ENCODE results near the gene BSG.
A peak's percentile ranks its signal among the peaks of the same experiment; 100 is the strongest.

BSG gene

DNA sequence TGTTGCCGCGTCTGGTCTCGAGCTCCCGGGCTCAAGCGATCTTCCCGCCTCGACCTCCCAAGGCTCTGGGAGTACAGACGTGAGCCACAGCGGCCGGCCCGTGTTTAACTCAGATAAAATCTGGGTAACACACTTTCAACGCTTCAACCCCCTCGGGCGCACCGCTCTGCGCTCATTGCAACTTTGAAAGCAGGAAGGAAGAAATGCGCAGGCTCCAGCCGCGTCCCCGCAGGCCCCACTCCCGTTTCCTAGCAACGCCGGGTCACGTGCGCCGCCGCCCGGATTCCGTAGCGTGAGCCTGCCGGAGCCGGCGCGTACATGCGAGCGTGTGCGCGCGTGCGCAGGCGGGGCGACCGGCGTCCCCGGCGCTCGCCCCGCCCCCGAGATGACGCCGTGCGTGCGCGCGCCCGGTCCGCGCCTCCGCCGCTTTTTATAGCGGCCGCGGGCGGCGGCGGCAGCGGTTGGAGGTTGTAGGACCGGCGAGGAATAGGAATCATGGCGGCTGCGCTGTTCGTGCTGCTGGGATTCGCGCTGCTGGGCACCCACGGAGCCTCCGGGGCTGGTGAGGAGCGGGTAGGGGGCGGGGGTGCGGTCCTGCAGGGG is at the start of gene BSG:
TSS of gene BSG (plus strand) at position 457 of the 603 bp plus-strand sequence. CDS start at position 496, 39 bp downstream.
- in situ Hi-C loops (cut with MboI; ENCODE audit: low sequenced_read_pairs) = no loop called here
- DNase-seq (ENCODE audit: low spot score in 2 of 2) = peak; percentile 98 to 99
- Histone ChIP-seq H3K27me3 (ENCODE audit: low read depth) (no peaks in the 10 kb centered on the region), H3K4me3 (peak within 1 kb of the TSS; percentile 98), H3K4me1 (peaks cover 13% of the 10 kb centered on the region), H3K36me3 (replicated peaks) (peaks cover 38% of the 10 kb centered on the region), H3K9me3 (peaks cover 2% of the 10 kb centered on the region; the same call in 1 of the 2 replicates)

DNA sequence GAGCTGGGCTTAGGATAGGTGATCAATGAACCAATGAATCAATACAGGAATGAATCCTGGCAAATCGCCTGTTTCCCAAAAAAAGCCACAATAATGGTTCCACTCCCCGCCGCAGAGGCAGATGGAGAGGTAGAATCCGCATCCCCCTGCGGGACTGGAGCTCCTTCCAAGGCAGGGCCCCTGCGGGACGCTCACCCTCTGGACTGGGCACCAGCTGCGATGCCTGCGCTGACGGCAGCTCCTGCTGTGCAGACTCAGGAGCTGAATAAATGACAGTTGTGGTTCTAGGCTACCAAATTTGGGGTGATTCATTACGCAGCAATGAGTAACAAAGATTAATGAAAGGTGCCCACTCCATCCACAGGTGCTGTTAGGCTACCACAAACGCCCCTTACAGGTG is 49.7 kb upstream of the BSG start:
- peaks cover 7% of the 10 kb centered on the region; the same call in 1 of the 2 replicates for H3K27me3 ChIP-seq (ENCODE audit: low read depth)
- H3K36me3 ChIP-seq (replicated peaks) = no peaks in the 10 kb centered on the region
- H3K4me3 ChIP-seq = no peak overlapping the region
- H3K9me3 ChIP-seq = no peaks in the 10 kb centered on the region
- in situ Hi-C loops (cut with MboI; ENCODE audit: low sequenced_read_pairs) = no loop called here
- no peak for DNase-seq (ENCODE audit: low spot score in 2 of 2)
- no peaks in the 10 kb centered on the region for H3K4me1 ChIP-seq

DNA sequence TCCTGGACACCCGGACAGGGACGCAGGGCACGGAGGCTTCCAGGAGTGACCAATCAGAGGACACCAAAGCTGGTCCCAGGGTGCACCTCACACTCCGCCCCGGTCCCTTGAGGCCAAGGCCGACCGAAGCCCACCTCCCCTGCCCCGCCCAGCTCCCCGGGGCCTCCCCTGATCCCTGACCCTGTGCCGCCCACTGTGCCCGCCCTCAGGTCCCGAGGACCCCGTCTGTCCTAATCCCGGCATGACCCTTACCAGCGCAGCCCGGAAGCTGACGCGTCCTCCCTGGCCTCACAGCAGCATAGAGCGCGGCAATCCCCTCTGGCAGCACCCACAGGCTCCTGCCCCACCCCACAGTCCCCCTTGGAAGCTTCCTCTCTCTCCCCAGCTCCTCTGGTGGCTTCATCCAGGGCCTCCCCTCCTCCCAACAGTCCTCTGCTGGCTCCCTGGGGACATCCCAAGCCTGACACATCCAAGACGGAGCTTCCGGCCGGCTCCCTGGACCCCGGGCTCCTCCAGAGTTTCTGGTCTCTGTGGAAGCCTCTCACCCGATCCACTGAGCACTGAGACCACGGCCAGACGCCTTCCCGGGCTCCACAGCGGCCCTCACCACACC is 48.2 kb upstream of the BSG start:
- H3K4me1 ChIP-seq = no peaks in the 10 kb centered on the region
- H3K4me3 ChIP-seq = no peak overlapping the region
- in situ Hi-C loops (cut with MboI; ENCODE audit: low sequenced_read_pairs) = no loop called here
- H3K27me3 ChIP-seq (ENCODE audit: low read depth) = peaks cover 7% of the 10 kb centered on the region; the same call in 1 of the 2 replicates
- H3K9me3 ChIP-seq = no peaks in the 10 kb centered on the region
- DNase-seq (ENCODE audit: low spot score in 2 of 2) = no peak
- H3K36me3 ChIP-seq (replicated peaks) = no peaks in the 10 kb centered on the region

DNA sequence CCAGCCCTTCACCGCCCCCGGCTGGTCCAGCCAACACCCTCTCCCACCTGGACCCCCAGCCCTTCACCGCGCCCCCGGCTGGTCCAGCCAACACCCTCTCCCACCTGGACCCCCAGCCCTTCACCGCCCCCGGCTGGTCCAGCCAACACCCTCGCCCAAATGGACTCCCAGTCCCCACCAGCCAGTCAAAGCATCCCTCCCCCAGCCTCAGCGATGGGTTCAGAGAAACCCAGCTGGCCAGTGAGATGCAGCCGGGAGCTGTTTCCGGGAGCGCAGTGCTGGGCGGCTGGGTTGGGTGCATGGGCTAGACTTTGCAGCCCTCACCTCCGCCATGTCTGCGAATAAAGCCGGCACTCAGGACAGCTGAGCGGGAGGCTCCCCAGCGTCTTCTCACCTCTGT is 47.4 kb upstream of the BSG start:
- Histone ChIP-seq H3K4me3 (no peak overlapping the region), H3K9me3 (no peaks in the 10 kb centered on the region), H3K4me1 (no peaks in the 10 kb centered on the region), H3K27me3 (ENCODE audit: low read depth) (peaks cover 7% of the 10 kb centered on the region; the same call in 1 of the 2 replicates), H3K36me3 (replicated peaks) (no peaks in the 10 kb centered on the region)
- DNase-seq (ENCODE audit: low spot score in 2 of 2) = no peak
- in situ Hi-C loops (cut with MboI; ENCODE audit: low sequenced_read_pairs) = no loop called here

DNA sequence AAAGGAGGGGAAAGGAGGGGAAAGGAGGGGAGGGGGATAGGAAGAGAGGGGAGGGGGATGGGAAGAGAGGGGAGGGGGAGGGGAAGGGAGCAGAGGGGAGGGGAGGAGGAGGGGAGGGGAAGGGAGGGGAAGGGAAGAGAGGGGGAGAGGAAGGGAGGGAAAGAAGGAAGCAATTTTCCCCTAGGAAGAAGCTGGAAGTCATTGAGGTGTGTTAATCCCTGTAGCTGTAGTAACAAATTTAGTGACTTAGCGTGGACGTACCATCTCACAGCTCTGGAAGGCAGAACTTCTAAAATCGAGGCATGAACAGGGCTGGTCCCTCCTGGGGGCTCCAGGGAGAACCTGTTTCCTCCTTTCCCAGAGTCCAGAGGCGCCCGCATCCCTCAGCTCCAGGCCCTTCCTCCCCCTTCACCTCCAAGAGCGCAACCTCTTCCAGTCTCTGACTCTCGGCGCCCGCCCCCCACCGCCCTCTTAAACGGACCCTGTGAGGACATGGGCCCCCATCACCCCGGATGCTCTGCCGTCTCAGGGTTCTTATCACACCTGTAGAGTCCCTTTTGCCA is 46.5 kb upstream of the BSG start:
- peaks cover 7% of the 10 kb centered on the region; the same call in 1 of the 2 replicates for H3K27me3 ChIP-seq (ENCODE audit: low read depth)
- H3K36me3 ChIP-seq (replicated peaks) = no peaks in the 10 kb centered on the region
- no peaks in the 10 kb centered on the region for H3K9me3 ChIP-seq
- no peak overlapping the region for H3K4me3 ChIP-seq
- no peaks in the 10 kb centered on the region; the same call in 1 of the 2 replicates for H3K4me1 ChIP-seq
- DNase-seq (ENCODE audit: low spot score in 2 of 2) = no peak
- in situ Hi-C loops (cut with MboI; ENCODE audit: low sequenced_read_pairs) = no loop called here

DNA sequence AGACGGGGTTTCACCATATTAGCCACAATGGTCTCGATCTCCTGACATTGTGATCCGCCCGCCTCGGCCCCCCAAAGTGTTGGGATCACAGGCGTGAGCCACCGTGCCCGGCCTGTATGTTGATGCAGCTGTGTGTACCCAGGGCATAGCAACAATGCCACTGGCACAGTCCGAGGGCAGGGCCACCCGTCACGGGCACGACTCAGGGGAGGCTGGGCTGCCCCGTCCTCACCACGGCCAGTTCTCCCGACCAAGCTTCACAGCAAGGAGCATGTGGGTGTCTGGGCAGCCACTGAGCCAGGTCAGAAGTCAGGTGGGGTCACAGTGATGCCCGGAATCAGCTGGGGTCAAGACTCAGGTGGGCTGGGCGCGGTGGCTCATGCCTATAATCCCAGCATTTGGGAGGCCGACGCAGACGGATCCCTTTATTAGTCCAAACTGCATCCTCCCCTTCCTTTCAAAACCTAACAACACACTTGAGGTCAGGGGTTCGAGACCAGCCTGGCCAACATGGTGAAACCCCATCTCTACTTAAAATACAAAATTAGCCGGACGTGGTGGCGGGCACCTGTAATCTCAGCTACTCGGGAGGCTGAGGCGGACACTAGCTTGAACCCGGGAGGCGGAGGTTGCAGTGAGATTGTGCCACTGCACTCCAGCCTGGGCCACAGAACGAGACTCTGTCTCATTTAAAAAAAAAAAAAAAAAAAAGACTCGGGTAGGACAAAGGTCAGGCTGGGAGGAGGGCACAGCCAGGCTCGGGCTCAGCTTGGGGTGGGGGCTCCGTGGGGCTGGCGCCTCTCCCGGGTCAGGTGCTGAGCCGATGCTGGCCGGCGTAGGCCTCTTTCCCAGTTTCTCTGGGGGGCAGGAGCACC is 42.0 kb upstream of the BSG start:
- Histone ChIP-seq H3K36me3 (replicated peaks) (peaks cover 18% of the 10 kb centered on the region), H3K4me1 (peaks cover 9% of the 10 kb centered on the region), H3K9me3 (no peaks in the 10 kb centered on the region), H3K27me3 (ENCODE audit: low read depth) (peaks cover 4% of the 10 kb centered on the region; the same call in 1 of the 2 replicates), H3K4me3 (peak overlapping the region; percentile 58)
- no peak for DNase-seq (ENCODE audit: low spot score in 2 of 2)
- in situ Hi-C loops (cut with MboI; ENCODE audit: low sequenced_read_pairs) = no loop called here

DNA sequence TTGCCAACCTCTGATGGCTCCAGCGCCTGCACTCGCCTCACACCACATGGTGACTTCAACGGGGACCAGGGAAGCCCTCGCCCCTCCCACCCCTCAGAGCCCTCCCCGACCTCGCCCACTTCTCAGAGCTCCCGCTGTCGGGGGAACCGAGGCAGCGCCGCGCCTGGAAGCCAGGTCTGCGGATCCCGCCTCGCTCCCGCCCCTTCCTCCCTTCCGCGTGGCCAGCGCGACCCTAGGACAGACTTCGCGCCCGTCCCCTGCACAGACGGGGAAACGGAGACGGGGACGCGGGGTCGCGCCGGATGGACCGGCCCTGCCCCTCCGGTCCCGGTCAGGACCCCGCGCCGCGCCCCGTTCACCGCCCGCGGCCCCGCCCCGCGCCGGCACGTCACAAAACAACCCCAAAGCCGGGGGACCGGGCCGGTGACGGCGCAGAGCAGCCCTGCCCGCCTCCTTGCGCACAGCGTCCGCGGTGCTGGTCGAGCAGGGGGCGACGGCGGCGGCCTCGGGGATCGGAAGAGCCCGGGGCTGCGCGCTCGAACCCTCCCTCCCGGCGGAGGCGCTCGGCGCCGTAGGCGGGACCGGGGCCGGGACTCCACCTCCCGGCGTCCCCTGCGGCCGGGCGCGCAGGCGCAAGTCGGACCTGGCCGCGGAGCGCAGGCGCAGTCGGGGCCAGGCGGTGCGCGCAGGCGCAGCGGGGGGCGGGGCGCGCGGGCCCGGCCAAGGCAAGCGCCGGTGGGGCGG is 41.2 kb upstream of the BSG start:
- peaks cover 23% of the 10 kb centered on the region for H3K36me3 ChIP-seq (replicated peaks)
- 0 out of 2 replicates have a peak, but pooled peaks cover under 1% of the 10 kb centered on the region for H3K27me3 ChIP-seq (ENCODE audit: low read depth)
- in situ Hi-C loops (cut with MboI; ENCODE audit: low sequenced_read_pairs) = no loop called here
- DNase-seq (ENCODE audit: low spot score in 2 of 2) = peak; percentile 86 to 94
- peaks cover 9% of the 10 kb centered on the region for H3K4me1 ChIP-seq
- no peaks in the 10 kb centered on the region for H3K9me3 ChIP-seq
- H3K4me3 ChIP-seq = peak overlapping the region; percentile 58

DNA sequence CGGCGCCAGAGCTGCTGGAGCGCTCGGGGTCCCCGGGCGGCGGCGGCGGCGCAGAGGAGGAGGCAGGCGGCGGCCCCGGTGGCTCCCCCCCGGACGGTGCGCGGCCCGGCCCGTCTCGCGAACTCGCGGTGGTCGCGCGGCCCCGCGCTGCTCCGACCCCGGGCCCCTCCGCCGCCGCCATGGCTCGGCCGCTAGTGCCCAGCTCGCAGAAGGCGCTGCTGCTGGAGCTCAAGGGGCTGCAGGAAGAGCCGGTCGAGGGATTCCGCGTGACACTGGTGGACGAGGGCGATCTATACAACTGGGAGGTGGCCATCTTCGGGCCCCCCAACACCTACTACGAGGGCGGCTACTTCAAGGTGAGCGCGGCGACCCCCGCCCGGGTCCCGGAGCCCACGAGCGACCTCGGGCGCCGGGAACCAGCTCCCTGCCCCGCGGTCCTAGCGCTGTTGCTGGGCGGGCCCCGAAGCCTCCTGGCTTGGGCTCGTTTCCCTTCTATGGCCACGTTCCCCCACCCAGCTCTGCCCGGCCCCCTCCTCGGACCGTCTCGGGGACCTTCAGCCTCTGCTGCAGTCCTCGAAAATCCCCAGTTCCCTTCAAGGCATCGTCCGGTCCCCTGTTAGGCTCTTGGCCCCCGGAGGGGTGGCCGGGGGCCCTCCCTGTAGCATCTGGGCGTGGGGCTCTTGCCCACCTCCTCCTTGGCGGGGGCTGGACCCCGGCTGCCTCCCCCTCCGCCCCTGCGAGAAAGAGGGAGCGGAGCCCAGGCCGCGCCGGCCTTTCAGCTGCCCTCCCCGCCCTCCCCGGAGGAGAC is 40.4 kb upstream of the BSG start, which contains the start of gene CDC34:
TSS of gene CDC34 (plus strand) at position 8 of the 808 bp plus-strand sequence. CDS start at position 180, 172 bp downstream.
- peaks cover 31% of the 10 kb centered on the region for H3K36me3 ChIP-seq (replicated peaks)
- in situ Hi-C loops (cut with MboI; ENCODE audit: low sequenced_read_pairs) = no loop called here
- peak within 1 kb of the TSS; percentile 96 for H3K4me3 ChIP-seq
- DNase-seq (ENCODE audit: low spot score in 2 of 2) = no peak
- H3K9me3 ChIP-seq = no peaks in the 10 kb centered on the region
- peaks cover 9% of the 10 kb centered on the region for H3K4me1 ChIP-seq
- no peaks in the 10 kb centered on the region for H3K27me3 ChIP-seq (ENCODE audit: low read depth)

DNA sequence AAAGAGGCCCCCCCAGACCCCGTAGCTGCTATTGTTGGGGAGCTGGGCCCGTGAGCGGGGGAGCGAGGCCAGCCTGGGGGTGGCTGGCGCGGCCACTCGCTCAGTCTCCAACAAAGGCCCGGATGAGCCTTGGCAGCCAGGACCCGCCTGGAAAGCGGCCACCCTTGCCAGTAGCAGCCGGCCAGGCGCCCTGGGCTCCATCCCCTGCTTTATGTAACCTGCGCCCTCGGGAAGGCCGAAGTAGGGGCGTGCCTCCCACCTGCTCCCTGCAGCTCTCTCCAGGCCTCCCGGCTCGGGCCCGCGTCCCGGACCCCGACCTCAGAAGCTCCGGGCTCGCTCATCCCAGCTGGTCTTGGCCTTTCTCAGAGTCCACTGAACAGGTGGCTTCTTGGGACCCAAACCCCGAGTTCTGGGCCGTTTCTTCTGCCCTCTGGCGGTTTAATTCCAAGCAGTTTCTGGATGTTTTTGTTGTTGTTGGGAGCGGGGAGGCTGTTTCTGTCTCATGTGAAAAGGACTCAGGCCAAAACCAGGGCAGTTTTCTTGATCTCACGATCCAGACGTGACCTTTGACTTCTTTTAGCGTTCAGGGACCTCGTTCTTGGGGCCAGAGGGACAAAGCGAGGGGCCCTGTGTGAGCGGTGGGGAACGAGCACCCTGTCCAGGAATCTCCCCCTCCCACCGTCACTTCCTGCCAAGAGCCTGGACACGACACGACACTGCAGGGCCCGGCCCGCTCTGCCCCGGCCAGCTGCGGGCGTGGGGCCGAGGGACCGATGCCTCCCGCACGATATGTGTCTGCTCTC is 39.6 kb upstream of the BSG start:
- Histone ChIP-seq H3K4me1 (peaks cover 9% of the 10 kb centered on the region), H3K4me3 (peak overlapping the region; percentile 96), H3K9me3 (no peaks in the 10 kb centered on the region), H3K36me3 (replicated peaks) (peaks cover 34% of the 10 kb centered on the region), H3K27me3 (ENCODE audit: low read depth) (no peaks in the 10 kb centered on the region)
- in situ Hi-C loops (cut with MboI; ENCODE audit: low sequenced_read_pairs) = no loop called here
- DNase-seq (ENCODE audit: low spot score in 2 of 2) = peak; percentile 46 to 67

DNA sequence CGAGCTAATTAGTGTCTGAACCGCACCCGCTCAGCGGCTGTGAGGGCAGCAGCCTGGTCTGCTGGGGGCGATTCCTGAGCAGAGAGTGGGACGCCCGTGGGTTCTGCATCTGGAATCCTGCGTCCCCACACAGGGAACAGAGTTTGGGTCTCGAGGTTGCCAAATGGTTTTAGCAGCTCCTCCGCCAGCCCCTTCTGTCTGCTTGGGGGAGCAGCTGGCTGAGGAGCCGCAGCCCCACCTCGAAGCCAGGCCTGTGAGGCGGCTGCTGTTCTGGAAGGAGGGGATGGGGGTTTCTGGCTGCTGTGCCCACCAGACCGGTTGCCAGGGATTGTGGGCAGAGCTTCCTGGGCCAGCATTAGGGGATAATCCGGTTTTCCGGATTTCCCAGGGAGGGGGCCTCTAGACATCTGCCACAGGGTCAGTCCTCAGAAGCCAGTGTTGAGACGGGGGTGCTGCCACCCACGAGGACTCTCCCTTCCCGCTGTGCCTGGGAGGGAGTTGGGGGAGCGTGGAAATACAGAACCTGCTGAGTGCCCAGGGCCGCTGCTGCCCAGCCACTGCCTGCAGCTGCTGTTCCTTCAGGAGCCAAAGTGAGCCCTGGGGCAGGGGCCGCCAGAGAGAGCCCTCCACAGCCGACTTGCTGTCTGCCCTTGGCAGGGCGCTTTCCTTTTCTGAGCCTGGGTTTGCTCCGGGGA is 38.9 kb upstream of the BSG start:
- peaks cover 9% of the 10 kb centered on the region for H3K4me1 ChIP-seq
- H3K9me3 ChIP-seq = no peaks in the 10 kb centered on the region
- peaks cover 38% of the 10 kb centered on the region for H3K36me3 ChIP-seq (replicated peaks)
- H3K27me3 ChIP-seq (ENCODE audit: low read depth) = no peaks in the 10 kb centered on the region
- H3K4me3 ChIP-seq = peak overlapping the region; percentile 96
- in situ Hi-C loops (cut with MboI; ENCODE audit: low sequenced_read_pairs) = no loop called here
- DNase-seq (ENCODE audit: low spot score in 2 of 2) = no peak

DNA sequence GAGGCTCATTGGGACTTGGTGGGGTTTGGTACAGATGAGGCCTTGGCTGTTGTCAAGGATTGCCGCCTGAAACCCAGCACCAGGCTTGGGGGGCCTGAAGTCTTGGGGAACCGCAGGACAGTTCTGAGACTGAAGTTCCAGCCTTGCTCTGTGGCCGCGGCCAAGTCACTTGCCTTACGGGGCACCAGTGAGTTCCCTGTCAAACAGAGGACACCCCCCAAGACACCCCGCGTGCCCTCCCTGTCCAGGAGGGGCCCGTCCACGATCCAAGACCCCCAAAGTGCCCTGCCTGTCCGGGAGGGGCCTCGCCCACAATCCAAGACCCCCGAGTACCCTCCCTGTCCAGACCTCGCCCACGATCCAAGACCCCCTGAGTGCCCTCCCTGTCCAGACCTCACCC is 38.3 kb upstream of the BSG start:
- Histone ChIP-seq H3K27me3 (ENCODE audit: low read depth) (no peaks in the 10 kb centered on the region), H3K9me3 (no peaks in the 10 kb centered on the region), H3K4me3 (no peak overlapping the region; the same call in 1 of the 2 replicates), H3K36me3 (replicated peaks) (peaks cover 40% of the 10 kb centered on the region), H3K4me1 (peaks cover 9% of the 10 kb centered on the region)
- DNase-seq (ENCODE audit: low spot score in 2 of 2) = no peak
- in situ Hi-C loops (cut with MboI; ENCODE audit: low sequenced_read_pairs) = no loop called here

All from HAP-1 (cell line).